Memory B cell (primary cell): ENCODE results near the gene IFI16.
"Not testable (repeated sequence)": the region's sequence is repeated elsewhere in the genome, so short reads cannot be mapped to it uniquely, and the experiment has no call there.

Experiments used
- ATAC-seq: fragments of 150-1000 bp; cut with Tn5 transposase; 2 replicates; pipeline ENCODE4 v1.10.0; 2021; ENCODE audit warnings: low read depth, mild to moderate bottlenecking, moderate library complexity
- DNase-seq, 2 donors: peaks; one replicate each; pipeline ENCODE4 v3.0.0; 2022; ENCODE audit warnings: low spot score in 2 of 2
- H3K27ac Mint-ChIP-seq: one replicate; pipeline ENCODE4 v1.8.0; 2022; ENCODE audit warnings: mild to moderate bottlenecking, moderate library complexity, mixed read lengths
- H3K27me3 Mint-ChIP-seq: one replicate; pipeline ENCODE4 v1.8.0; 2022; ENCODE audit warnings: mixed read lengths
- H3K36me3 Mint-ChIP-seq: one replicate; pipeline ENCODE4 v1.8.0; 2022; ENCODE audit warnings: mild to moderate bottlenecking, mixed read lengths
- H3K4me1 Mint-ChIP-seq: one replicate; pipeline ENCODE4 v1.8.0; 2022; ENCODE audit warnings: mixed read lengths
- H3K4me3 Mint-ChIP-seq: one replicate; pipeline ENCODE4 v1.8.0; 2022; ENCODE audit warnings: mild to moderate bottlenecking, moderate library complexity, mixed read lengths
- H3K9me3 Mint-ChIP-seq: one replicate; pipeline ENCODE4 v1.8.0; 2022; ENCODE audit warnings: mixed read lengths

Gene IFI16

GRCh38 chr1:159012495-159012894 is 2.8 kb downstream of the IFI16 start:
- Mint-ChIP-seq H3K27ac (peak overlapping the region; percentile 90), H3K9me3 (no peaks in the 10 kb centered on the region), H3K27me3 (no peaks in the 10 kb centered on the region), H3K4me3 (peak overlapping the region; percentile 99), H3K36me3 (peaks cover 36% of the 10 kb centered on the region), H3K4me1 (peaks cover 47% of the 10 kb centered on the region)
- DNase-seq (no peak), ATAC-seq (peak; percentile 14)

- H3K9me3 Mint-ChIP-seq, result no peaks in the 10 kb centered on the region
- no peaks in the 10 kb centered on the region for H3K27me3 Mint-ChIP-seq
- DNase-seq, result no peak
- no peak for ATAC-seq
- H3K4me1 Mint-ChIP-seq, result peaks cover 43% of the 10 kb centered on the region
- peak overlapping the region; percentile 90 for H3K27ac Mint-ChIP-seq
- peak overlapping the region; percentile 99 for H3K4me3 Mint-ChIP-seq
- H3K36me3 Mint-ChIP-seq, result peaks cover 44% of the 10 kb centered on the region
Observed at GRCh38 chr1:159014003-159014571, 4.4 kb downstream of the IFI16 start.

- peak overlapping the region; percentile 99 for H3K4me3 Mint-ChIP-seq
- H3K27ac Mint-ChIP-seq, result peak overlapping the region; percentile 90
- H3K9me3 Mint-ChIP-seq, result no peaks in the 10 kb centered on the region
- H3K36me3 Mint-ChIP-seq, result peaks cover 48% of the 10 kb centered on the region
- no peak for ATAC-seq
- DNase-seq, result no peak
- no peaks in the 10 kb centered on the region for H3K27me3 Mint-ChIP-seq
- peaks cover 44% of the 10 kb centered on the region for H3K4me1 Mint-ChIP-seq
Observed at GRCh38 chr1:159014851-159015250, 5.1 kb downstream of the IFI16 start.

- Mint-ChIP-seq H3K4me3 (peak overlapping the region; percentile 74), H3K27ac (peak overlapping the region; percentile 90), H3K4me1 (peaks cover 49% of the 10 kb centered on the region), H3K9me3 (no peaks in the 10 kb centered on the region), H3K27me3 (no peaks in the 10 kb centered on the region), H3K36me3 (peaks cover 52% of the 10 kb centered on the region)
- peak; percentile 100 for ATAC-seq
- peak; percentile 39 to 64 for DNase-seq
Observed at GRCh38 chr1:159015440-159015909, 5.8 kb downstream of the IFI16 start.

- peaks cover 56% of the 10 kb centered on the region for H3K4me1 Mint-ChIP-seq
- ATAC-seq (no peak), DNase-seq (no peak)
- H3K4me3 Mint-ChIP-seq, result no peak overlapping the region
- no peaks in the 10 kb centered on the region for H3K9me3 Mint-ChIP-seq
- H3K27ac Mint-ChIP-seq, result peak overlapping the region; percentile 68
- H3K36me3 Mint-ChIP-seq, result peaks cover 54% of the 10 kb centered on the region
- H3K27me3 Mint-ChIP-seq, result no peaks in the 10 kb centered on the region
Observed at GRCh38 chr1:159023723-159024122, 14.0 kb downstream of the IFI16 start.

- no peak overlapping the region for H3K4me3 Mint-ChIP-seq
- H3K36me3 Mint-ChIP-seq, result peaks cover 60% of the 10 kb centered on the region
- peak overlapping the region; percentile 79 for H3K27ac Mint-ChIP-seq
- H3K4me1 Mint-ChIP-seq, result peaks cover 55% of the 10 kb centered on the region
- DNase-seq (no peak), ATAC-seq (no peak)
- no peaks in the 10 kb centered on the region for H3K27me3 Mint-ChIP-seq
- peaks cover 1% of the 10 kb centered on the region for H3K9me3 Mint-ChIP-seq
Observed at GRCh38 chr1:159025043-159025442, 15.3 kb downstream of the IFI16 start.

GRCh38 chr1:159026841-159027240 is 17.1 kb downstream of the IFI16 start:
- not testable (repeated sequence) for DNase-seq, H3K9me3 Mint-ChIP-seq, ATAC-seq, H3K27me3 Mint-ChIP-seq
- Mint-ChIP-seq H3K27ac (peak overlapping the region; percentile 79), H3K36me3 (peaks cover 62% of the 10 kb centered on the region), H3K4me3 (peak overlapping the region; percentile 71), H3K4me1 (peaks cover 56% of the 10 kb centered on the region)

GRCh38 chr1:159030311-159030710 is 20.6 kb downstream of the IFI16 start:
- Mint-ChIP-seq H3K4me3 (no peak overlapping the region), H3K4me1 (peaks cover 50% of the 10 kb centered on the region), H3K36me3 (peaks cover 77% of the 10 kb centered on the region), H3K9me3 (peaks cover 1% of the 10 kb centered on the region), H3K27me3 (no peaks in the 10 kb centered on the region), H3K27ac (peak overlapping the region; percentile 79)
- no peak for ATAC-seq
- no peak for DNase-seq

- no peak for ATAC-seq
- no peak overlapping the region for H3K4me3 Mint-ChIP-seq
- peak overlapping the region; percentile 79 for H3K27ac Mint-ChIP-seq
- H3K4me1 Mint-ChIP-seq, result peaks cover 44% of the 10 kb centered on the region
- H3K27me3 Mint-ChIP-seq, result no peaks in the 10 kb centered on the region
- no peak for DNase-seq
- H3K9me3 Mint-ChIP-seq, result peaks cover 1% of the 10 kb centered on the region
- H3K36me3 Mint-ChIP-seq, result peaks cover 76% of the 10 kb centered on the region
Observed at GRCh38 chr1:159030877-159031447, 21.3 kb downstream of the IFI16 start.

- no peaks in the 10 kb centered on the region for H3K9me3 Mint-ChIP-seq
- H3K4me3 Mint-ChIP-seq, result no peak overlapping the region
- H3K27ac Mint-ChIP-seq, result peak overlapping the region; percentile 95
- ATAC-seq (no peak), DNase-seq (no peak)
- H3K4me1 Mint-ChIP-seq, result peaks cover 20% of the 10 kb centered on the region
- H3K27me3 Mint-ChIP-seq, result no peaks in the 10 kb centered on the region
- H3K36me3 Mint-ChIP-seq, result peaks cover 40% of the 10 kb centered on the region
Observed at GRCh38 chr1:159040206-159040605, 30.5 kb downstream of the IFI16 start.

GRCh38 chr1:159040893-159041724 is 31.4 kb downstream of the IFI16 start:
- Mint-ChIP-seq H3K27ac (peak overlapping the region; percentile 95), H3K4me3 (no peak overlapping the region)

GRCh38 chr1:159046486-159046885 is 36.8 kb downstream of the IFI16 start:
- H3K27me3 Mint-ChIP-seq, H3K9me3 Mint-ChIP-seq, H3K4me3 Mint-ChIP-seq, ATAC-seq, DNase-seq: not testable (repeated sequence)
- peak overlapping the region; percentile 80 for H3K27ac Mint-ChIP-seq
- H3K4me1 Mint-ChIP-seq, result peaks cover 25% of the 10 kb centered on the region
- peaks cover 34% of the 10 kb centered on the region for H3K36me3 Mint-ChIP-seq

More at GRCh38 chr1:159040893-159041724, 31.4 kb downstream of the IFI16 start:
- no peaks in the 10 kb centered on the region for H3K27me3 Mint-ChIP-seq
- peaks cover 35% of the 10 kb centered on the region for H3K36me3 Mint-ChIP-seq
- no peaks in the 10 kb centered on the region for H3K9me3 Mint-ChIP-seq
- ATAC-seq (peak; percentile 56), DNase-seq (no peak)
- H3K4me1 Mint-ChIP-seq, result peaks cover 23% of the 10 kb centered on the region

- no peak overlapping the region for H3K4me3 Mint-ChIP-seq
- ATAC-seq (no peak), DNase-seq (no peak)
- peak overlapping the region; percentile 81 for H3K27ac Mint-ChIP-seq
- no peaks in the 10 kb centered on the region for H3K27me3 Mint-ChIP-seq
- no peaks in the 10 kb centered on the region for H3K9me3 Mint-ChIP-seq
- H3K36me3 Mint-ChIP-seq, result peaks cover 52% of the 10 kb centered on the region
- peaks cover 51% of the 10 kb centered on the region for H3K4me1 Mint-ChIP-seq
Observed at GRCh38 chr1:159051436-159051835, 41.7 kb downstream of the IFI16 start.

GRCh38 chr1:159054427-159054826 is 44.7 kb downstream of the IFI16 start:
- Mint-ChIP-seq H3K36me3 (peaks cover 65% of the 10 kb centered on the region), H3K27ac (peak overlapping the region; percentile 81), H3K4me3 (no peak overlapping the region), H3K27me3 (no peaks in the 10 kb centered on the region), H3K9me3 (no peaks in the 10 kb centered on the region), H3K4me1 (peaks cover 57% of the 10 kb centered on the region)
- no peak for ATAC-seq
- DNase-seq, result no peak
